Fibroblast of lung (primary cell): ENCODE results near the gene C6orf136. TPM values are rescaled to one million over a fixed set of nuclear protein-coding genes. Genes with fewer than 3 reads are reported as not detected.
A peak's percentile ranks its signal among the peaks of the same experiment; 100 is the strongest.

ENCODE experiments used
- DNase-seq, 2 donors: peaks; one replicate each; pipeline versions ENCODE4 v3.0.0 to v3.0.0-alpha.2; 2010; ENCODE audit warnings: low read depth in 2 of 2
- H2AFZ ChIP-seq: 2 replicates; pipeline ENCODE4 v1.5.1; 2012; ENCODE audit warnings: low read length, control low read depth, inconsistent platforms
- H3K27ac ChIP-seq: 2 replicates; pipeline ENCODE4 v1.5.1; 2011; ENCODE audit warnings: low read length, control low read depth; ENCODE audit not compliant: insufficient read depth
- H3K27me3 ChIP-seq: 2 replicates; pipeline ENCODE4 v1.5.1; 2011; ENCODE audit warnings: mild to moderate bottlenecking, low read length; ENCODE audit not compliant: control insufficient read depth, insufficient read depth
- H3K36me3 ChIP-seq: 2 replicates; pipeline ENCODE4 v1.5.1; 2011; ENCODE audit warnings: low read length; ENCODE audit not compliant: control insufficient read depth, insufficient read depth
- H3K4me1 ChIP-seq: 2 replicates; pipeline ENCODE4 v1.5.1; 2011; ENCODE audit warnings: low read length; ENCODE audit not compliant: control insufficient read depth, insufficient read depth; ENCODE audit errors: extremely low read depth
- H3K4me2 ChIP-seq: 2 replicates; pipeline ENCODE4 v1.5.1; 2011; ENCODE audit warnings: low read length, control low read depth; ENCODE audit not compliant: insufficient read depth; ENCODE audit errors: extremely low read depth
- H3K4me3 ChIP-seq, 4 experiments: fragments of 200-600 bp in 1 of 4; sonication (generic) in 1 of 4; replicated peaks in 1 of 4; 2 replicates each; pipeline ENCODE4 v1.5.1; 2011 to 2016; ENCODE audit warnings: low read length in 4 of 4, low read depth in 3 of 4, mild to moderate bottlenecking in 3 of 4, control low read depth in 2 of 4, inconsistent platforms in 1 of 4, mixed read lengths in 1 of 4; ENCODE audit not compliant: insufficient read depth in 1 of 4; ENCODE audit errors: control extremely low read depth in 1 of 4
- H3K79me2 ChIP-seq: 2 replicates; pipeline ENCODE4 v1.5.1; 2012; ENCODE audit warnings: mild to moderate bottlenecking, low read length, inconsistent platforms; ENCODE audit not compliant: control insufficient read depth, insufficient read depth
- H3K9ac ChIP-seq: 2 replicates; pipeline ENCODE4 v1.5.1; 2011; ENCODE audit warnings: mild to moderate bottlenecking, low read length, control low read depth; ENCODE audit not compliant: insufficient read depth
- H3K9me3 ChIP-seq: 2 replicates; pipeline ENCODE4 v1.5.1; 2012; ENCODE audit warnings: low read depth, low read length; ENCODE audit not compliant: control insufficient read depth, insufficient read depth
- H4K20me1 ChIP-seq: 2 replicates; pipeline ENCODE4 v1.5.1; 2011; ENCODE audit warnings: low read length; ENCODE audit not compliant: control insufficient read depth, insufficient read depth; ENCODE audit errors: extremely low read depth
- CTCF ChIP-seq, 2 donors: IDR thresholded peaks in 1 of 2; conservative IDR thresholded peaks in 1 of 2; 1 replicate in 1 of 2; 2 replicates in 1 of 2; pipeline ENCODE4 v1.5.1; 2011 to 2012; ENCODE audit warnings: low read length in 2 of 2, control low read depth in 1 of 2, inconsistent platforms in 1 of 2, low read depth in 1 of 2, mild to moderate bottlenecking in 1 of 2
- EZH2 ChIP-seq: IDR thresholded peaks from 2 replicates; pipeline ENCODE4 v1.5.1; 2012; ENCODE audit warnings: low read length, control low read depth, mild to moderate bottlenecking; ENCODE audit errors: missing control alignments
- polyA plus RNA-seq, 2 donors: library from polyadenylated mRNA; depleted of rRNA in 1 of 2; stranded (reverse) in 1 of 2; unstranded in 1 of 2; fragments of >200 nt; gene quantifications; 2 replicates each; pipeline ENCODE4 v1.2.1, GENCODE V29; 2011 to 2012; ENCODE audit warnings: missing spikeins in 1 of 2
- total RNA-seq: library from RNA; depleted of rRNA; stranded (reverse); fragments of >200 nt; gene quantifications from 2 replicates; pipeline ENCODE4 v1.2.1, GENCODE V29; 2014

Gene C6orf136
- total and polyA plus RNA-seq, 2 donors (not counting 1 experiment from before 2014, with no cell fraction given) = 2.5 to 3.6 TPM

GRCh38 chr6:30683183-30683979, 36.4 kb downstream of the C6orf136 start:
- TF ChIP-seq CTCF (conservative IDR thresholded peaks at IDR 0.05 in 1 of 2, IDR thresholded peaks at IDR 0.05 in 1 of 2; ENCODE audit: low read depth in 1 of 2, low read length in 2 of 2) (no peak), EZH2 (no peak)
- Histone ChIP-seq H3K9ac (peak overlapping the region; percentile 63), H3K4me1 (peaks cover 15% of the 10 kb centered on the region), H3K79me2 (peaks cover 92% of the 10 kb centered on the region), H4K20me1 (no peaks in the 10 kb centered on the region), H3K4me3 (peak overlapping the region; percentile 80 to 95 (median 94)), H2AFZ (no peak overlapping the region), H3K4me2 (peak overlapping the region; percentile 97), H3K27me3 (no peaks in the 10 kb centered on the region), H3K27ac (peak overlapping the region; percentile 85), H3K9me3 (no peaks in the 10 kb centered on the region), H3K36me3 (peaks cover 22% of the 10 kb centered on the region)
- DNase-seq = no peak

- no peaks in the 10 kb centered on the region for H4K20me1 ChIP-seq
- TF ChIP-seq CTCF (conservative IDR thresholded peaks at IDR 0.05 in 1 of 2, IDR thresholded peaks at IDR 0.05 in 1 of 2; ENCODE audit: low read depth in 1 of 2, low read length in 2 of 2) (no peak), EZH2 (no peak)
- H2AFZ ChIP-seq = no peak overlapping the region
- peak overlapping the region; percentile 63 for H3K9ac ChIP-seq
- peak overlapping the region; percentile 97 for H3K4me2 ChIP-seq
- H3K4me1 ChIP-seq = peaks cover 21% of the 10 kb centered on the region
- no peaks in the 10 kb centered on the region for H3K9me3 ChIP-seq
- peak overlapping the region; percentile 80 to 95 (median 94) for H3K4me3 ChIP-seq
- H3K79me2 ChIP-seq = peaks cover 93% of the 10 kb centered on the region
- no peaks in the 10 kb centered on the region for H3K27me3 ChIP-seq
- peak overlapping the region; percentile 85 for H3K27ac ChIP-seq
- H3K36me3 ChIP-seq = peaks cover 17% of the 10 kb centered on the region
- DNase-seq = no peak
Observed at GRCh38 chr6:30683980-30684338, 37.0 kb downstream of the C6orf136 start.

- Histone ChIP-seq H3K36me3 (peaks cover 14% of the 10 kb centered on the region), H3K9ac (peak overlapping the region; percentile 63), H3K9me3 (no peaks in the 10 kb centered on the region), H3K27ac (peak overlapping the region; percentile 99), H3K4me1 (peaks cover 26% of the 10 kb centered on the region), H3K4me3 (peak overlapping the region; percentile 80 to 95 (median 94)), H3K4me2 (peak overlapping the region; percentile 98), H3K27me3 (no peaks in the 10 kb centered on the region), H2AFZ (no peak overlapping the region), H3K79me2 (peaks cover 93% of the 10 kb centered on the region), H4K20me1 (no peaks in the 10 kb centered on the region)
- peak; percentile 22 to 39 for DNase-seq
- no peak for TF ChIP-seq EZH2
- TF ChIP-seq CTCF (conservative IDR thresholded peaks at IDR 0.05 in 1 of 2, IDR thresholded peaks at IDR 0.05 in 1 of 2; ENCODE audit: low read depth in 1 of 2, low read length in 2 of 2) = no peak
Observed at GRCh38 chr6:30684386-30685156, 37.6 kb downstream of the C6orf136 start.
